K562 (cell line): ENCODE results near the gene UNC13A. TPM values are rescaled to one million over a fixed set of nuclear protein-coding genes. Genes with fewer than 3 reads are reported as not detected.

Experiments
- KDM5B ChIP-seq: fragments of 200-600 bp; sonication (generic); IDR thresholded peaks from 2 replicates; pipeline ENCODE4 v1.6.1; 2012; ENCODE audit warnings: low read depth, mild to moderate bottlenecking, moderate library complexity, low read length, control low read depth, inconsistent platforms; ENCODE audit not compliant: insufficient replicate concordance
- KLF1 ChIP-seq: fragments of 450-650 bp; IDR thresholded peaks from 2 replicates; pipeline ENCODE4 v1.6.1; 2016; ENCODE audit warnings: missing genetic modification characterization, missing compliant biosample characterization
- MEF2D ChIP-seq: conservative IDR thresholded peaks from 2 replicates; pipeline ENCODE4 v1.6.1; 2016; ENCODE audit warnings: low read depth, missing genetic modification characterization, missing compliant biosample characterization
- NCOA6 ChIP-seq: fragments of 450-650 bp; IDR thresholded peaks from 2 replicates; pipeline ENCODE4 v1.6.1; 2017; ENCODE audit warnings: mild to moderate bottlenecking
- SRF ChIP-seq, 2 experiments: fragments of 250-450, 450-650 bp in 1 of 2; sonication (Bioruptor Pico) in 1 of 2; sonication (generic) in 1 of 2; formaldehyde crosslinking; IDR thresholded peaks; 2 replicates each; pipeline versions ENCODE4 v1.5.0 to v1.5.1; 2020 to 2022; ENCODE audit warnings: mild to moderate bottlenecking in 1 of 2, missing genetic modification reagents in 1 of 2
- TARDBP ChIP-seq: fragments of 450-650 bp; IDR thresholded peaks from 2 replicates; pipeline ENCODE4 v1.6.1; 2016
- ZBTB1 ChIP-seq: sonication (generic); formaldehyde crosslinking; IDR thresholded peaks from 2 replicates; pipeline ENCODE4 v1.8.1; 2023; ENCODE audit warnings: missing genetic modification reagents, low read depth, mild to moderate bottlenecking, borderline replicate concordance
- ZNF282 ChIP-seq: sonication (generic); formaldehyde crosslinking; IDR thresholded peaks from 2 replicates; pipeline ENCODE4 v1.8.1; 2023; ENCODE audit warnings: missing genetic modification reagents
- polyA plus RNA-seq, 8 experiments: library from polyadenylated mRNA; depleted of rRNA in 4 of 8; stranded (reverse) in 5 of 8; unstranded in 3 of 8; fragments of >200 nt; fragmentation: Nextera tagmentation in 2 of 8; fragmentation: Illumina TruSeq in 1 of 8; extraction: Ambion mirVana in 2 of 8; extraction: Trizol in 1 of 8; gene quantifications; 2 replicates each; pipeline versions ENCODE4 v1.2.1 to v1.2.3, GENCODE V29; 2011 to 2014; ENCODE audit warnings: inconsistent platforms in 1 of 8, missing spikeins in 1 of 8
- total RNA-seq, 7 experiments: library from RNA; depleted of rRNA in 6 of 7; stranded (reverse); fragments of >200 nt in 6 of 7; fragmentation: Illumina TruSeq in 2 of 7; extraction: Trizol in 2 of 7; gene quantifications; 2 replicates each; pipeline versions ENCODE4 v1.2.1 to v1.2.3, GENCODE V29; 2011 to 2021; ENCODE audit warnings: low replicate concordance in 1 of 7
- TF ChIP-seq, protein P1 (sequence below): fragments of 450-650 bp; IDR thresholded peaks from 2 replicates; pipeline ENCODE4 v1.6.1; 2016; ENCODE audit warnings: mild to moderate bottlenecking, moderate library complexity
- TF ChIP-seq, protein P2 (sequence below): fragments of 450-650 bp; IDR thresholded peaks from 2 replicates; pipeline ENCODE4 v1.7.1; 2018; ENCODE audit warnings: mild to moderate bottlenecking, low read depth; ENCODE audit not compliant: partially characterized antibody
- TF ChIP-seq, protein P3 (sequence below): fragments of 450-650 bp; formaldehyde crosslinking; IDR thresholded peaks from 2 replicates; pipeline ENCODE4 v1.4.0; 2020; ENCODE audit warnings: mild to moderate bottlenecking

Gene UNC13A
- total and polyA plus RNA-seq, 9 of the 15 experiments (the other 6 are each of a cell fraction or from before 2014, with no cell fraction given): 0.03 to 1.0 (median 0.25) TPM

DNA sequence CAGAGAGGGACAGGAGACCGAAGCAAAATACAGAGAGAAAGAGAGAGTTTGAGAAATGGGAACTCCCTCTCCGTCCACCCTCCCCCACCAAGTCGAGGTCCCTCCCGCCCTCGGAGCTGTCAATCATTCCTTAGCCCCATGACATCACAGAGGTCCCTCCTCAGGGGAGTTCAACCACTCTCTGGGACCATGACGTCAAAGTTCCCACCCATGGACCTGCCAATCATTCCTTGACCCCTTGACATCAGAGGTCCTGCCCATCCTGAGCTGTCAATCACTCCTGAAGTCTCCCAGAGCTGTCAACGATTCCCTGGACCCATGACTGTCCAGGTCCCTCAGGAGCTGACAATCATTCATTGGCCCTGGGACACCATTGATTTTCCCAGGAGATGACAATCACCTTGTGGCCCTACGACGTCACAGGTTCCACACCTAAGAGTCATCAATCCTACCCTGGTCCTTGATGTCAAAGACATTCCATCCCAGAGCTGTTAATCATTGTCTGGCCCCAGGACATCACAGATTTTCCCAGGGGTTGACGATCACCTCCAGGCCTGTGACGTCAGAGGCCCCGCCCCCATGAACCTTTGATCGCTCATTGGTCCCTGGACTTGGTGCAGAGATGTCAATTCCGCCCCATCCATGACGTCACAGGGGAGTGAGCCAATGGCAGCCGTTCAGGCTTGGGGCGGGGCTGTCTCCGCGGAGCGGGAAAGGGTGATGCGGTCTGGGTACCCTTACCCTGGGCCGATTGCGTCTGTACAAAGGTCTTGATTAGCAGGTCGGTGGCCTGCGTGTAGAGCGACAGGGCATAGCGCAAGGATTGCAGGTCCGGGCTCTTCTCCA, 71.0 kb downstream of the UNC13A start (continued):
- TF ChIP-seq, protein P1, sequence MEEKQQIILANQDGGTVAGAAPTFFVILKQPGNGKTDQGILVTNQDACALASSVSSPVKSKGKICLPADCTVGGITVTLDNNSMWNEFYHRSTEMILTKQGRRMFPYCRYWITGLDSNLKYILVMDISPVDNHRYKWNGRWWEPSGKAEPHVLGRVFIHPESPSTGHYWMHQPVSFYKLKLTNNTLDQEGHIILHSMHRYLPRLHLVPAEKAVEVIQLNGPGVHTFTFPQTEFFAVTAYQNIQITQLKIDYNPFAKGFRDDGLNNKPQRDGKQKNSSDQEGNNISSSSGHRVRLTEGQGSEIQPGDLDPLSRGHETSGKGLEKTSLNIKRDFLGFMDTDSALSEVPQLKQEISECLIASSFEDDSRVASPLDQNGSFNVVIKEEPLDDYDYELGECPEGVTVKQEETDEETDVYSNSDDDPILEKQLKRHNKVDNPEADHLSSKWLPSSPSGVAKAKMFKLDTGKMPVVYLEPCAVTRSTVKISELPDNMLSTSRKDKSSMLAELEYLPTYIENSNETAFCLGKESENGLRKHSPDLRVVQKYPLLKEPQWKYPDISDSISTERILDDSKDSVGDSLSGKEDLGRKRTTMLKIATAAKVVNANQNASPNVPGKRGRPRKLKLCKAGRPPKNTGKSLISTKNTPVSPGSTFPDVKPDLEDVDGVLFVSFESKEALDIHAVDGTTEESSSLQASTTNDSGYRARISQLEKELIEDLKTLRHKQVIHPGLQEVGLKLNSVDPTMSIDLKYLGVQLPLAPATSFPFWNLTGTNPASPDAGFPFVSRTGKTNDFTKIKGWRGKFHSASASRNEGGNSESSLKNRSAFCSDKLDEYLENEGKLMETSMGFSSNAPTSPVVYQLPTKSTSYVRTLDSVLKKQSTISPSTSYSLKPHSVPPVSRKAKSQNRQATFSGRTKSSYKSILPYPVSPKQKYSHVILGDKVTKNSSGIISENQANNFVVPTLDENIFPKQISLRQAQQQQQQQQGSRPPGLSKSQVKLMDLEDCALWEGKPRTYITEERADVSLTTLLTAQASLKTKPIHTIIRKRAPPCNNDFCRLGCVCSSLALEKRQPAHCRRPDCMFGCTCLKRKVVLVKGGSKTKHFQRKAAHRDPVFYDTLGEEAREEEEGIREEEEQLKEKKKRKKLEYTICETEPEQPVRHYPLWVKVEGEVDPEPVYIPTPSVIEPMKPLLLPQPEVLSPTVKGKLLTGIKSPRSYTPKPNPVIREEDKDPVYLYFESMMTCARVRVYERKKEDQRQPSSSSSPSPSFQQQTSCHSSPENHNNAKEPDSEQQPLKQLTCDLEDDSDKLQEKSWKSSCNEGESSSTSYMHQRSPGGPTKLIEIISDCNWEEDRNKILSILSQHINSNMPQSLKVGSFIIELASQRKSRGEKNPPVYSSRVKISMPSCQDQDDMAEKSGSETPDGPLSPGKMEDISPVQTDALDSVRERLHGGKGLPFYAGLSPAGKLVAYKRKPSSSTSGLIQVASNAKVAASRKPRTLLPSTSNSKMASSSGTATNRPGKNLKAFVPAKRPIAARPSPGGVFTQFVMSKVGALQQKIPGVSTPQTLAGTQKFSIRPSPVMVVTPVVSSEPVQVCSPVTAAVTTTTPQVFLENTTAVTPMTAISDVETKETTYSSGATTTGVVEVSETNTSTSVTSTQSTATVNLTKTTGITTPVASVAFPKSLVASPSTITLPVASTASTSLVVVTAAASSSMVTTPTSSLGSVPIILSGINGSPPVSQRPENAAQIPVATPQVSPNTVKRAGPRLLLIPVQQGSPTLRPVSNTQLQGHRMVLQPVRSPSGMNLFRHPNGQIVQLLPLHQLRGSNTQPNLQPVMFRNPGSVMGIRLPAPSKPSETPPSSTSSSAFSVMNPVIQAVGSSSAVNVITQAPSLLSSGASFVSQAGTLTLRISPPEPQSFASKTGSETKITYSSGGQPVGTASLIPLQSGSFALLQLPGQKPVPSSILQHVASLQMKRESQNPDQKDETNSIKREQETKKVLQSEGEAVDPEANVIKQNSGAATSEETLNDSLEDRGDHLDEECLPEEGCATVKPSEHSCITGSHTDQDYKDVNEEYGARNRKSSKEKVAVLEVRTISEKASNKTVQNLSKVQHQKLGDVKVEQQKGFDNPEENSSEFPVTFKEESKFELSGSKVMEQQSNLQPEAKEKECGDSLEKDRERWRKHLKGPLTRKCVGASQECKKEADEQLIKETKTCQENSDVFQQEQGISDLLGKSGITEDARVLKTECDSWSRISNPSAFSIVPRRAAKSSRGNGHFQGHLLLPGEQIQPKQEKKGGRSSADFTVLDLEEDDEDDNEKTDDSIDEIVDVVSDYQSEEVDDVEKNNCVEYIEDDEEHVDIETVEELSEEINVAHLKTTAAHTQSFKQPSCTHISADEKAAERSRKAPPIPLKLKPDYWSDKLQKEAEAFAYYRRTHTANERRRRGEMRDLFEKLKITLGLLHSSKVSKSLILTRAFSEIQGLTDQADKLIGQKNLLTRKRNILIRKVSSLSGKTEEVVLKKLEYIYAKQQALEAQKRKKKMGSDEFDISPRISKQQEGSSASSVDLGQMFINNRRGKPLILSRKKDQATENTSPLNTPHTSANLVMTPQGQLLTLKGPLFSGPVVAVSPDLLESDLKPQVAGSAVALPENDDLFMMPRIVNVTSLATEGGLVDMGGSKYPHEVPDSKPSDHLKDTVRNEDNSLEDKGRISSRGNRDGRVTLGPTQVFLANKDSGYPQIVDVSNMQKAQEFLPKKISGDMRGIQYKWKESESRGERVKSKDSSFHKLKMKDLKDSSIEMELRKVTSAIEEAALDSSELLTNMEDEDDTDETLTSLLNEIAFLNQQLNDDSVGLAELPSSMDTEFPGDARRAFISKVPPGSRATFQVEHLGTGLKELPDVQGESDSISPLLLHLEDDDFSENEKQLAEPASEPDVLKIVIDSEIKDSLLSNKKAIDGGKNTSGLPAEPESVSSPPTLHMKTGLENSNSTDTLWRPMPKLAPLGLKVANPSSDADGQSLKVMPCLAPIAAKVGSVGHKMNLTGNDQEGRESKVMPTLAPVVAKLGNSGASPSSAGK: peak; percentile 38
- TF ChIP-seq SRF (CRISPR knock-in tag; IDR thresholded peaks at IDR 0.05) (no peak), KDM5B (no peak), KLF1 (tag) (peak; percentile 80), NCOA6 (no peak), TARDBP (peak; percentile 92; the same call in 1 of the 2 replicates), ZNF282 (CRISPR knock-in tag) (no peak), ZBTB1 (CRISPR knock-in tag) (no peak), MEF2D (tag) (no peak)
- TF ChIP-seq, protein P2, sequence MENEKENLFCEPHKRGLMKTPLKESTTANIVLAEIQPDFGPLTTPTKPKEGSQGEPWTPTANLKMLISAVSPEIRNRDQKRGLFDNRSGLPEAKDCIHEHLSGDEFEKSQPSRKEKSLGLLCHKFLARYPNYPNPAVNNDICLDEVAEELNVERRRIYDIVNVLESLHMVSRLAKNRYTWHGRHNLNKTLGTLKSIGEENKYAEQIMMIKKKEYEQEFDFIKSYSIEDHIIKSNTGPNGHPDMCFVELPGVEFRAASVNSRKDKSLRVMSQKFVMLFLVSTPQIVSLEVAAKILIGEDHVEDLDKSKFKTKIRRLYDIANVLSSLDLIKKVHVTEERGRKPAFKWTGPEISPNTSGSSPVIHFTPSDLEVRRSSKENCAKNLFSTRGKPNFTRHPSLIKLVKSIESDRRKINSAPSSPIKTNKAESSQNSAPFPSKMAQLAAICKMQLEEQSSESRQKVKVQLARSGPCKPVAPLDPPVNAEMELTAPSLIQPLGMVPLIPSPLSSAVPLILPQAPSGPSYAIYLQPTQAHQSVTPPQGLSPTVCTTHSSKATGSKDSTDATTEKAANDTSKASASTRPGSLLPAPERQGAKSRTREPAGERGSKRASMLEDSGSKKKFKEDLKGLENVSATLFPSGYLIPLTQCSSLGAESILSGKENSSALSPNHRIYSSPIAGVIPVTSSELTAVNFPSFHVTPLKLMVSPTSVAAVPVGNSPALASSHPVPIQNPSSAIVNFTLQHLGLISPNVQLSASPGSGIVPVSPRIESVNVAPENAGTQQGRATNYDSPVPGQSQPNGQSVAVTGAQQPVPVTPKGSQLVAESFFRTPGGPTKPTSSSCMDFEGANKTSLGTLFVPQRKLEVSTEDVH: peak; percentile 47
- TF ChIP-seq, protein P3, sequence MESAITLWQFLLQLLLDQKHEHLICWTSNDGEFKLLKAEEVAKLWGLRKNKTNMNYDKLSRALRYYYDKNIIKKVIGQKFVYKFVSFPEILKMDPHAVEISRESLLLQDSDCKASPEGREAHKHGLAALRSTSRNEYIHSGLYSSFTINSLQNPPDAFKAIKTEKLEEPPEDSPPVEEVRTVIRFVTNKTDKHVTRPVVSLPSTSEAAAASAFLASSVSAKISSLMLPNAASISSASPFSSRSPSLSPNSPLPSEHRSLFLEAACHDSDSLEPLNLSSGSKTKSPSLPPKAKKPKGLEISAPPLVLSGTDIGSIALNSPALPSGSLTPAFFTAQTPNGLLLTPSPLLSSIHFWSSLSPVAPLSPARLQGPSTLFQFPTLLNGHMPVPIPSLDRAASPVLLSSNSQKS (CRISPR knock-in tag): no peak
